ENCODE measurements around the gene GGACT.

- TF ChIP-seq CTCF (IDR thresholded peaks at IDR 0.05; ENCODE audit: low read length) (no peak), EZH2phosphoT487 (IDR thresholded peaks at IDR 0.05; ENCODE audit: low read length) (no peak), EZH2 (optimal IDR thresholded peaks at IDR 0.05; ENCODE audit: low read depth, low read length) (no peak)
These were observed 65.2 kb downstream of the GGACT start for GRCh38 chr13:100523411-100523810.

All from MM.1S (cell line).